Heart left ventricle (tissue), 16 donors: ENCODE measurements around the gene HPGD. TPM values are rescaled to one million over a fixed set of nuclear protein-coding genes. Genes with fewer than 3 reads are reported as not detected.
A peak's percentile ranks its signal among the peaks of the same experiment; 100 is the strongest.

Experiments used
- ATAC-seq, 4 donors: fragments of 200-7000 bp; cut with Tn5 transposase; one replicate each; pipeline ENCODE4 v1.9.1; 2020 to 2022; ENCODE audit warnings: moderate library complexity in 4 of 4, mild to moderate bottlenecking in 3 of 4, moderate number of reproducible peaks in 1 of 4
- DNase-seq, 5 donors: peaks; one replicate each; pipeline ENCODE4 v3.0.0-alpha.2; 2020
- H3K27ac ChIP-seq, 12 donors: fragments of 200-600 bp; sonication (generic) in 4 of 12; one replicate each; pipeline versions ENCODE4 v1.5.0 to v1.8.0; 2016 to 2022; ENCODE audit warnings: mild to moderate bottlenecking in 2 of 12
- H3K27me3 ChIP-seq, 9 donors: fragments of 200-600 bp; sonication (generic) in 2 of 9; one replicate each; pipeline versions ENCODE4 v1.5.1 to v1.8.0; 2016 to 2022; ENCODE audit warnings: mild to moderate bottlenecking in 3 of 9
- H3K36me3 ChIP-seq, 9 donors: fragments of 200-600 bp; sonication (generic) in 2 of 9; one replicate each; pipeline versions ENCODE4 v1.5.0 to v1.8.0; 2018 to 2022; ENCODE audit warnings: mild to moderate bottlenecking in 2 of 9
- H3K4me1 ChIP-seq, 12 donors: fragments of 200-600 bp; sonication (generic) in 4 of 12; one replicate each; pipeline versions ENCODE4 v1.5.0 to v1.8.0; 2016 to 2022; ENCODE audit warnings: mild to moderate bottlenecking in 3 of 12
- H3K4me3 ChIP-seq, 12 donors: fragments of 200-600 bp; sonication (generic) in 4 of 12; one replicate each; pipeline versions ENCODE4 v1.5.0 to v1.8.0; 2017 to 2022; ENCODE audit warnings: mild to moderate bottlenecking in 9 of 12, moderate library complexity in 4 of 12
- H3K9me3 ChIP-seq, 12 donors: fragments of 200-600 bp; sonication (generic) in 4 of 12; one replicate each; pipeline versions ENCODE4 v1.5.0 to v1.8.0; 2016 to 2022; ENCODE audit warnings: mild to moderate bottlenecking in 1 of 12
- CTCF ChIP-seq, 12 donors: fragments of 200-600 bp; sonication (generic) in 4 of 12; IDR thresholded peaks; one replicate each; pipeline versions ENCODE4 v1.5.0 to v1.8.0; 2018 to 2022; ENCODE audit warnings: antibody characterized with exemption in 12 of 12, mild to moderate bottlenecking in 5 of 12
- POLR2A ChIP-seq, 2 donors: fragments of 450-650 bp; IDR thresholded peaks; one replicate each; pipeline ENCODE4 v1.6.1; 2017; ENCODE audit warnings: antibody characterized with exemption in 2 of 2, mild to moderate bottlenecking in 2 of 2, moderate library complexity in 2 of 2
- WGBS, 4 donors: extraction: QIAGEN DNeasy Blood & Tissue Kit in 2 of 4; methylation state at CpG; one replicate each; pipeline versions ENCODE4 v1.1.5 to v1.1.7; 2013 to 2018; 5-methylcytosine and 5-hydroxymethylcytosine counted together
- intact Hi-C, 10 donors: fragments of 100-400 bp; cut with DNase I; formaldehyde crosslinking; loops; one replicate each; pipeline versions ENCODE4 v1.11.1 to v1.14.2; 2022
- polyA plus RNA-seq, 2 donors: library from polyadenylated mRNA; stranded (reverse); fragments of 200-250 nt; gene quantifications; one replicate each; pipeline ENCODE4 v1.2.3, GENCODE V29; 2013
- total RNA-seq, 9 donors: library from RNA; depleted of rRNA in 2 of 9; stranded (reverse); fragments of >200 nt in 2 of 9; fragmentation: NEBNext Ultra II Directional in 3 of 9; extraction: Animal tissue kit (Norgen Biotek cat#: 25700) in 3 of 9; gene quantifications; one replicate each; pipeline versions ENCODE4 v1.1.0 to v1.2.4, GENCODE V29; 2016 to 2023
- donor health status: ischemic (EF 13 %, LVEDD 7.1; RV severe dilation, severe dysfunction).
- donor health status: healthy with polysubstance abuse.
- donor health status: DM: no; HTN: yes; CAD: no.
- donor health status: DM: no; HTN: no; CAD: no.
- donor health status: ischemic (EF 25% LVEDD 6.9; RV normal size, moderate dysfunction).
- donor health status: ischemic (EF 25% LVEDD 5.7; RV mildly dilated, moderate dysfunction).
- donor health status: healthy.
- donor health status: DM: yes; HTN: yes; CAD: no.
- donor health status: ischemic (EF 35%, LVEDD 5.7; RV mildly dilated, moderate dysfunction).
- donor health status: nonischemic (EF 11% LVEDD 7.7; RV severe dilation, severe dysfunction).
- donor health status: DM: yes; HTN: yes; CAD: no.
- donor health status: PGD.
- donor health status: ischemic (EF 29% LVEDD 5.4; RV normal size, mild dysfunction).
- donor health status: nonischemic (EF 23%, LVEDD 6.1; RV moderate dilation, normal function).

The HPGD gene
- total and polyA plus RNA-seq, 11 donors: 0.29 to 4.7 (median 0.91) TPM

- 76 to 84% (median 79%) methylated on average over 3 of the region's 3 CpGs for WGBS, 4 donors
- Histone ChIP-seq H3K27ac (no peak overlapping the region), H3K36me3 (no peaks in the 10 kb centered on the region), H3K27me3 (no peaks in the 10 kb centered on the region), H3K4me1 (no peaks in the 10 kb centered on the region), H3K9me3 (peaks cover 0 to 4% (median 0%) of the 10 kb centered on the region in 12 donors), H3K4me3 (no peak overlapping the region)
- intact Hi-C loops: no loop called here
- ATAC-seq: no peak
- TF ChIP-seq CTCF (IDR thresholded peaks at IDR 0.05) (no peak), POLR2A (IDR thresholded peaks at IDR 0.05) (no peak)
- no peak for DNase-seq
Observed at GRCh38 chr4:174483792-174484191, 38.5 kb downstream of the HPGD start.

GRCh38 chr4:174479140-174479539 is 43.1 kb downstream of the HPGD start:
- H3K4me1 ChIP-seq: no peaks in the 10 kb centered on the region
- H3K9me3 ChIP-seq: peaks cover 0 to 6% (median 0%) of the 10 kb centered on the region in 12 donors
- ATAC-seq (no peak), DNase-seq (no peak)
- TF ChIP-seq POLR2A (IDR thresholded peaks at IDR 0.05) (no peak), CTCF (IDR thresholded peaks at IDR 0.05) (no peak)
- 91 to 99% (median 94%) methylated on average over 2 of the region's 2 CpGs for WGBS, 4 donors
- H3K36me3 ChIP-seq: no peaks in the 10 kb centered on the region
- intact Hi-C loops: no loop called here
- H3K4me3 ChIP-seq: no peak overlapping the region
- no peaks in the 10 kb centered on the region for H3K27me3 ChIP-seq
- no peak overlapping the region for H3K27ac ChIP-seq

GRCh38 chr4:174475528-174475927 is 46.8 kb downstream of the HPGD start:
- Histone ChIP-seq H3K27me3 (no peaks in the 10 kb centered on the region), H3K27ac (no peak overlapping the region), H3K36me3 (no peaks in the 10 kb centered on the region), H3K9me3 (peaks cover 0 to 6% (median 0%) of the 10 kb centered on the region in 12 donors), H3K4me3 (no peak overlapping the region), H3K4me1 (no peaks in the 10 kb centered on the region)
- DNase-seq: no peak
- 66 to 86% (median 73%) methylated on average over 3 of the region's 3 CpGs for WGBS, 4 donors
- no peak for ATAC-seq
- TF ChIP-seq CTCF (IDR thresholded peaks at IDR 0.05): no peak
- TF ChIP-seq POLR2A (IDR thresholded peaks at IDR 0.05): no peak
- intact Hi-C loops: no loop called here

- peaks cover 0 to 6% (median 0%) of the 10 kb centered on the region in 12 donors for H3K9me3 ChIP-seq
- intact Hi-C loops: no loop called here
- WGBS, 4 donors: 60 to 80% (median 76%) methylated on average over 8 of the region's 8 CpGs
- no peaks in the 10 kb centered on the region for H3K4me1 ChIP-seq
- no peak overlapping the region for H3K27ac ChIP-seq
- TF ChIP-seq POLR2A (IDR thresholded peaks at IDR 0.05) (no peak), CTCF (IDR thresholded peaks at IDR 0.05) (no peak)
- DNase-seq (no peak), ATAC-seq (peak in 1 of 4 donors; percentile 54)
- H3K27me3 ChIP-seq: no peaks in the 10 kb centered on the region
- no peaks in the 10 kb centered on the region for H3K36me3 ChIP-seq
- H3K4me3 ChIP-seq: no peak overlapping the region
Observed at GRCh38 chr4:174474457-174475075, 47.7 kb downstream of the HPGD start.
